HepG2 (cell line): ENCODE results near the gene ADGRB2. TPM values are rescaled to one million over a fixed set of nuclear protein-coding genes. Genes with fewer than 3 reads are reported as not detected.

Experiments
- GABPA ChIP-seq, 2 experiments: IDR thresholded peaks; 2 replicates each; pipeline ENCODE4 v1.6.1; 2011 to 2016; ENCODE audit warnings: low read depth in 2 of 2, low read length in 1 of 2, missing biosample characterization in 1 of 2, missing genetic modification characterization in 1 of 2
- RAD21 ChIP-seq: fragments of 450-650 bp; formaldehyde crosslinking; IDR thresholded peaks from 2 replicates; pipeline ENCODE4 v1.5.0; 2020; ENCODE audit warnings: mild to moderate bottlenecking
- RBM39 ChIP-seq: fragments of 200-400 bp; formaldehyde crosslinking; IDR thresholded peaks from one replicate; pipeline ENCODE4 v1.6.1; 2018; ENCODE audit warnings: antibody characterized with exemption, mild to moderate bottlenecking, low read depth, low read length; ENCODE audit not compliant: poor library complexity, severe bottlenecking
- SIN3A ChIP-seq: IDR thresholded peaks from 2 replicates; pipeline ENCODE4 v1.6.1; 2011; ENCODE audit warnings: low read depth, mild to moderate bottlenecking, control low read depth, low read length, borderline replicate concordance
- SMARCC2 ChIP-seq: fragments of 450-650 bp; IDR thresholded peaks from 2 replicates; pipeline ENCODE4 v1.6.1; 2017; ENCODE audit warnings: antibody characterized with exemption, mild to moderate bottlenecking
- SMC3 ChIP-seq: IDR thresholded peaks from 2 replicates; pipeline ENCODE4 v1.6.1; 2011; ENCODE audit warnings: low read length, improper control_type of control experiment
- SP4 ChIP-seq: sonication (generic); formaldehyde crosslinking; IDR thresholded peaks from 2 replicates; pipeline ENCODE4 v1.8.1; 2023; ENCODE audit warnings: mild to moderate bottlenecking, missing genetic modification reagents
- ZNF253 ChIP-seq: sonication (generic); formaldehyde crosslinking; IDR thresholded peaks from 2 replicates; pipeline ENCODE4 v1.8.0; 2022; ENCODE audit warnings: mild to moderate bottlenecking, missing genetic modification reagents, borderline replicate concordance
- ZNF33A ChIP-seq: sonication (generic); formaldehyde crosslinking; IDR thresholded peaks from 2 replicates; pipeline ENCODE4 v1.5.1; 2020; ENCODE audit warnings: missing genetic modification reagents, mild to moderate bottlenecking, moderate library complexity, borderline replicate concordance
- ZSCAN9 ChIP-seq: IDR thresholded peaks from 2 replicates; pipeline ENCODE4 v1.6.1; 2016; ENCODE audit warnings: borderline replicate concordance
- polyA plus RNA-seq, 8 experiments: library from polyadenylated mRNA; depleted of rRNA in 3 of 8; stranded (reverse) in 7 of 8; unstranded in 1 of 8; fragments of >200 nt; fragmentation: Illumina TruSeq in 4 of 8; extraction: Trizol in 4 of 8; gene quantifications; 2 replicates each; pipeline versions ENCODE4 v1.2.1 to v1.2.3, GENCODE V29; 2011 to 2016; ENCODE audit warnings: low read depth in 4 of 8, missing spikeins in 1 of 8, mixed read lengths in 1 of 8; ENCODE audit not compliant: insufficient read depth in 1 of 8
- total RNA-seq, 5 experiments: library from RNA; depleted of rRNA; stranded (reverse); fragments of >200 nt; fragmentation: Illumina TruSeq; extraction: Trizol; gene quantifications; 2 replicates each; pipeline ENCODE4 v1.2.3, GENCODE V29; 2016; ENCODE audit warnings: low read depth in 1 of 5
- TF ChIP-seq, protein P1 (sequence below): sonication (generic); formaldehyde crosslinking; IDR thresholded peaks from one replicate; pipeline ENCODE4 v1.5.1; 2020; ENCODE audit warnings: mild to moderate bottlenecking, missing genetic modification reagents; ENCODE audit errors: not compliant biosample characterization
- TF ChIP-seq, protein P2 (sequence below): sonication (generic); formaldehyde crosslinking; IDR thresholded peaks from 2 replicates; pipeline ENCODE4 v1.8.0; 2022; ENCODE audit warnings: mild to moderate bottlenecking, missing genetic modification reagents, moderate library complexity
- TF ChIP-seq, protein P3 (sequence below): sonication (generic); formaldehyde crosslinking; IDR thresholded peaks from 2 replicates; pipeline ENCODE4 v1.4.0; 2020; ENCODE audit warnings: missing genetic modification reagents
- TF ChIP-seq, protein P4 (sequence below): sonication (generic); formaldehyde crosslinking; conservative IDR thresholded peaks from 2 replicates; pipeline ENCODE4 v1.4.0; 2020; ENCODE audit warnings: missing genetic modification reagents

The ADGRB2 gene
- total and polyA plus RNA-seq, 2 of the 13 experiments (the other 11 are each of a cell fraction or from before 2014, with no cell fraction given), result 0.03 to 0.09 TPM

DNA sequence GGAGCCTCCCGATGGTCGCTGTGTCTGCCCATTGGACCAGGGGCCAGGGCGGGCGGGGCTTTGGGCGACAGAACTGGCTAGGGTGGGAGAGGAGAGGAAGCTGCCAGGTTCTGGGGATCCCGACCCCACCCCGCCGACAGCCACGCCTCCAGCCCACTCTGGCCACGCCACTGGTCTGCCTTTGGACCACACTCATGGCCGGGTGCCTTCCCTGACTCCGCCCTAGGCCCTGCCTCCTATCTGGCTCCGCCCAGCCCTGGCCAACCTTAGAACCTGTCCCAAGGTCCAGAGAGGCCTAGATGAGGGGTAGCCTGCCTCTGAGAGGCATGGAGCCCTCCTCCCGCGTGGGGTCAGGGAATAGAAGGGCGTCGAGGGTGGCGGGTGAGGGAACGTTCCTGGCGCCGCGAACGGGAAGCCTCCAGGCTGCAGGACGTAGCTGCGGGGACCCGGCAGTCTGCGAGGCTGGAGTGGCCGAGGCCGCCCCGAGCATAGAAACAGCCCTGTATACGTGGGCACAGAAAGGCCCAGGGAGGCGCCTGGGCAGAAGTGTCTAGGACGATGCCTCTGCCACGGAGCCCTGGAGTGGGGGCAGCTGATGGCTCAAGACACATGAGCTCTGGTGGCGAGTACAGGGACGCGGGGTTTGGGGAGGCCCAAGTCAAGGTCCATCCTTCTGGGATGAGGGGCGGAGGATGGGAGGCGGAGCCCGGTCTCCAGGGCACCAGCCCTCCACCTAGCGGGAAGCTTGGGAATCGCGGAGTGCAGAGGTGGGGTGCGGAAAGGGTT is 48.9 kb downstream of the ADGRB2 start (continued):
- TF ChIP-seq, protein P1, sequence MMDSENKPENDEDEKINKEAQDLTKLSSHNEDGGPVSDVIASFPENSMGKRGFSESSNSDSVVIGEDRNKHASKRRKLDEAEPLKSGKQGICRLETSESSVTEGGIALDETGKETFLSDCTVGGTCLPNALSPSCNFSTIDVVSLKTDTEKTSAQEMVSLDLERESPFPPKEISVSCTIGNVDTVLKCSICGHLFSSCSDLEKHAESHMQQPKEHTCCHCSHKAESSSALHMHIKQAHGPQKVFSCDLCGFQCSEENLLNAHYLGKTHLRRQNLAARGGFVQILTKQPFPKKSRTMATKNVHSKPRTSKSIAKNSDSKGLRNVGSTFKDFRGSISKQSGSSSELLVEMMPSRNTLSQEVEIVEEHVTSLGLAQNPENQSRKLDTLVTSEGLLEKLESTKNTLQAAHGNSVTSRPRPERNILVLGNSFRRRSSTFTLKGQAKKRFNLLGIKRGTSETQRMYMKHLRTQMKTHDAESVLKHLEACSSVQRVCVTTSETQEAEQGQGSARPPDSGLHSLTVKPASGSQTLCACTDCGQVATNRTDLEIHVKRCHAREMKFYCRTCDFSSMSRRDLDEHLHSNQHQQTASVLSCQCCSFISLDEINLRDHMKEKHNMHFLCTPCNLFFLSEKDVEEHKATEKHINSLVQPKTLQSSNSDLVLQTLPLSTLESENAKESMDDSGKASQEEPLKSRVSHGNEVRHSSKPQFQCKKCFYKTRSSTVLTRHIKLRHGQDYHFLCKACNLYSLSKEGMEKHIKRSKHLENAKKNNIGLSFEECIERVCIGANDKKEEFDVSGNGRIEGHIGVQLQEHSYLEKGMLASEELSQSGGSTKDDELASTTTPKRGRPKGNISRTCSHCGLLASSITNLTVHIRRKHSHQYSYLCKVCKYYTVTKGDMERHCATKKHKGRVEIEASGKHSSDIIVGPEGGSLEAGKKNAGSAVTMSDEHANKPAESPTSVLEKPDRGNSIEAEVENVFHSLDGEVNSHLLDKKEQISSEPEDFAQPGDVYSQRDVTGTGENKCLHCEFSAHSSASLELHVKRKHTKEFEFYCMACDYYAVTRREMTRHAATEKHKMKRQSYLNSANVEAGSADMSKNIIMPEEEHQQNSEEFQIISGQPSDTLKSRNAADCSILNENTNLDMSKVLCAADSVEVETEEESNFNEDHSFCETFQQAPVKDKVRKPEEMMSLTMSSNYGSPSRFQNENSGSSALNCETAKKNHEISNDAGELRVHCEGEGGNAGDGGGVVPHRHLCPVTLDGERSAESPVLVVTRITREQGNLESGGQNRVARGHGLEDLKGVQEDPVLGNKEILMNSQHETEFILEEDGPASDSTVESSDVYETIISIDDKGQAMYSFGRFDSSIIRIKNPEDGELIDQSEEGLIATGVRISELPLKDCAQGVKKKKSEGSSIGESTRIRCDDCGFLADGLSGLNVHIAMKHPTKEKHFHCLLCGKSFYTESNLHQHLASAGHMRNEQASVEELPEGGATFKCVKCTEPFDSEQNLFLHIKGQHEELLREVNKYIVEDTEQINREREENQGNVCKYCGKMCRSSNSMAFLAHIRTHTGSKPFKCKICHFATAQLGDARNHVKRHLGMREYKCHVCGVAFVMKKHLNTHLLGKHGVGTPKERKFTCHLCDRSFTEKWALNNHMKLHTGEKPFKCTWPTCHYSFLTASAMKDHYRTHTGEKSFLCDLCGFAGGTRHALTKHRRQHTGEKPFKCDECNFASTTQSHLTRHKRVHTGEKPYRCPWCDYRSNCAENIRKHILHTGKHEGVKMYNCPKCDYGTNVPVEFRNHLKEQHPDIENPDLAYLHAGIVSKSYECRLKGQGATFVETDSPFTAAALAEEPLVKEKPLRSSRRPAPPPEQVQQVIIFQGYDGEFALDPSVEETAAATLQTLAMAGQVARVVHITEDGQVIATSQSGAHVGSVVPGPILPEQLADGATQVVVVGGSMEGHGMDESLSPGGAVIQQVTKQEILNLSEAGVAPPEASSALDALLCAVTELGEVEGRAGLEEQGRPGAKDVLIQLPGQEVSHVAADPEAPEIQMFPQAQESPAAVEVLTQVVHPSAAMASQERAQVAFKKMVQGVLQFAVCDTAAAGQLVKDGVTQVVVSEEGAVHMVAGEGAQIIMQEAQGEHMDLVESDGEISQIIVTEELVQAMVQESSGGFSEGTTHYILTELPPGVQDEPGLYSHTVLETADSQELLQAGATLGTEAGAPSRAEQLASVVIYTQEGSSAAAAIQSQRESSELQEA, result peak; percentile 71
- TF ChIP-seq SMARCC2 (no peak), RAD21 (CRISPR knock-in tag) (peak; percentile 73), SIN3A (no peak; the same call in 1 of the 2 replicates), ZNF33A (CRISPR knock-in tag) (no peak), RBM39 (peak; percentile 34), SP4 (CRISPR knock-in tag) (peak; percentile 96), ZSCAN9 (CRISPR knock-in tag) (no peak), ZNF253 (CRISPR knock-in tag) (no peak), GABPA (IDR thresholded peaks at IDR 0.05; ENCODE audit: low read depth, low read length) (no peak), GABPA (CRISPR knock-in tag; IDR thresholded peaks at IDR 0.05; ENCODE audit: low read depth) (no peak), SMC3 (peak; percentile 48; the same call in 1 of the 2 replicates)
- TF ChIP-seq, protein P2, sequence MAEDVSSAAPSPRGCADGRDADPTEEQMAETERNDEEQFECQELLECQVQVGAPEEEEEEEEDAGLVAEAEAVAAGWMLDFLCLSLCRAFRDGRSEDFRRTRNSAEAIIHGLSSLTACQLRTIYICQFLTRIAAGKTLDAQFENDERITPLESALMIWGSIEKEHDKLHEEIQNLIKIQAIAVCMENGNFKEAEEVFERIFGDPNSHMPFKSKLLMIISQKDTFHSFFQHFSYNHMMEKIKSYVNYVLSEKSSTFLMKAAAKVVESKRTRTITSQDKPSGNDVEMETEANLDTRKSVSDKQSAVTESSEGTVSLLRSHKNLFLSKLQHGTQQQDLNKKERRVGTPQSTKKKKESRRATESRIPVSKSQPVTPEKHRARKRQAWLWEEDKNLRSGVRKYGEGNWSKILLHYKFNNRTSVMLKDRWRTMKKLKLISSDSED, result no peak
- TF ChIP-seq, protein P3, sequence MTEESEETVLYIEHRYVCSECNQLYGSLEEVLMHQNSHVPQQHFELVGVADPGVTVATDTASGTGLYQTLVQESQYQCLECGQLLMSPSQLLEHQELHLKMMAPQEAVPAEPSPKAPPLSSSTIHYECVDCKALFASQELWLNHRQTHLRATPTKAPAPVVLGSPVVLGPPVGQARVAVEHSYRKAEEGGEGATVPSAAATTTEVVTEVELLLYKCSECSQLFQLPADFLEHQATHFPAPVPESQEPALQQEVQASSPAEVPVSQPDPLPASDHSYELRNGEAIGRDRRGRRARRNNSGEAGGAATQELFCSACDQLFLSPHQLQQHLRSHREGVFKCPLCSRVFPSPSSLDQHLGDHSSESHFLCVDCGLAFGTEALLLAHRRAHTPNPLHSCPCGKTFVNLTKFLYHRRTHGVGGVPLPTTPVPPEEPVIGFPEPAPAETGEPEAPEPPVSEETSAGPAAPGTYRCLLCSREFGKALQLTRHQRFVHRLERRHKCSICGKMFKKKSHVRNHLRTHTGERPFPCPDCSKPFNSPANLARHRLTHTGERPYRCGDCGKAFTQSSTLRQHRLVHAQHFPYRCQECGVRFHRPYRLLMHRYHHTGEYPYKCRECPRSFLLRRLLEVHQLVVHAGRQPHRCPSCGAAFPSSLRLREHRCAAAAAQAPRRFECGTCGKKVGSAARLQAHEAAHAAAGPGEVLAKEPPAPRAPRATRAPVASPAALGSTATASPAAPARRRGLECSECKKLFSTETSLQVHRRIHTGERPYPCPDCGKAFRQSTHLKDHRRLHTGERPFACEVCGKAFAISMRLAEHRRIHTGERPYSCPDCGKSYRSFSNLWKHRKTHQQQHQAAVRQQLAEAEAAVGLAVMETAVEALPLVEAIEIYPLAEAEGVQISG, result peak; percentile 83
- TF ChIP-seq, protein P4, sequence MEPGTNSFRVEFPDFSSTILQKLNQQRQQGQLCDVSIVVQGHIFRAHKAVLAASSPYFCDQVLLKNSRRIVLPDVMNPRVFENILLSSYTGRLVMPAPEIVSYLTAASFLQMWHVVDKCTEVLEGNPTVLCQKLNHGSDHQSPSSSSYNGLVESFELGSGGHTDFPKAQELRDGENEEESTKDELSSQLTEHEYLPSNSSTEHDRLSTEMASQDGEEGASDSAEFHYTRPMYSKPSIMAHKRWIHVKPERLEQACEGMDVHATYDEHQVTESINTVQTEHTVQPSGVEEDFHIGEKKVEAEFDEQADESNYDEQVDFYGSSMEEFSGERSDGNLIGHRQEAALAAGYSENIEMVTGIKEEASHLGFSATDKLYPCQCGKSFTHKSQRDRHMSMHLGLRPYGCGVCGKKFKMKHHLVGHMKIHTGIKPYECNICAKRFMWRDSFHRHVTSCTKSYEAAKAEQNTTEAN (CRISPR knock-in tag), result no peak; the same call in 1 of the 2 replicates
